HEK293 (cell line): ENCODE measurements around the gene NANOS3.

Experiments used
- GFI1B ChIP-seq: fragments of 450-650 bp; formaldehyde crosslinking; IDR thresholded peaks from 2 replicates; pipeline ENCODE4 v1.5.1; 2016; ENCODE audit warnings: missing biosample characterization, missing genetic modification characterization
- GLIS1 ChIP-seq: fragments of 450-650 bp; formaldehyde crosslinking; IDR thresholded peaks from 2 replicates; pipeline ENCODE4 v1.5.1; 2016; ENCODE audit warnings: missing biosample characterization, missing genetic modification characterization
- KLF10 ChIP-seq: fragments of 450-650 bp; IDR thresholded peaks from 2 replicates; pipeline ENCODE4 v1.5.1; 2018; ENCODE audit warnings: missing biosample characterization, mild to moderate bottlenecking, missing genetic modification characterization
- KLF17 ChIP-seq: fragments of 450-650 bp; formaldehyde crosslinking; IDR thresholded peaks from 2 replicates; pipeline ENCODE4 v1.5.1; 2016; ENCODE audit warnings: missing biosample characterization, missing genetic modification characterization
- KLF9 ChIP-seq: fragments of 450-650 bp; formaldehyde crosslinking; IDR thresholded peaks from 2 replicates; pipeline ENCODE4 v1.5.1; 2016; ENCODE audit warnings: missing biosample characterization, missing genetic modification characterization, low read depth
- PRDM4 ChIP-seq: fragments of 450-650 bp; formaldehyde crosslinking; IDR thresholded peaks from 2 replicates; pipeline ENCODE4 v1.5.1; 2017; ENCODE audit warnings: missing biosample characterization, missing genetic modification characterization
- PRDM6 ChIP-seq: fragments of 450-650 bp; formaldehyde crosslinking; IDR thresholded peaks from 2 replicates; pipeline ENCODE4 v1.5.1; 2017; ENCODE audit warnings: missing biosample characterization, missing genetic modification characterization
- SCRT1 ChIP-seq: fragments of 450-650 bp; formaldehyde crosslinking; IDR thresholded peaks from 2 replicates; pipeline ENCODE4 v1.5.1; 2016; ENCODE audit warnings: missing biosample characterization, missing genetic modification characterization, borderline replicate concordance
- ZBTB20 ChIP-seq: fragments of 450-650 bp; formaldehyde crosslinking; IDR thresholded peaks from 2 replicates; pipeline ENCODE4 v1.5.1; 2016; ENCODE audit warnings: missing biosample characterization, missing genetic modification characterization
- ZBTB6 ChIP-seq: fragments of 450-650 bp; formaldehyde crosslinking; IDR thresholded peaks from 2 replicates; pipeline ENCODE4 v1.5.1; 2017; ENCODE audit warnings: missing biosample characterization, missing genetic modification characterization
- ZBTB7A ChIP-seq: fragments of 450-650 bp; formaldehyde crosslinking; IDR thresholded peaks from 2 replicates; pipeline ENCODE4 v1.5.1; 2016; ENCODE audit warnings: low read depth, missing biosample characterization, missing genetic modification characterization
- ZFP37 ChIP-seq: fragments of 450-650 bp; formaldehyde crosslinking; IDR thresholded peaks from 2 replicates; pipeline ENCODE4 v1.5.1; 2016; ENCODE audit warnings: missing biosample characterization, missing genetic modification characterization
- ZFP69B ChIP-seq: fragments of 450-650 bp; formaldehyde crosslinking; IDR thresholded peaks from 2 replicates; pipeline ENCODE4 v1.5.1; 2016; ENCODE audit warnings: missing biosample characterization, missing genetic modification characterization
- ZNF121 ChIP-seq: fragments of 450-650 bp; formaldehyde crosslinking; IDR thresholded peaks from 2 replicates; pipeline ENCODE4 v1.5.1; 2016; ENCODE audit warnings: missing biosample characterization, missing genetic modification characterization
- ZNF138 ChIP-seq: fragments of 450-650 bp; formaldehyde crosslinking; IDR thresholded peaks from 2 replicates; pipeline ENCODE4 v1.5.1; 2016; ENCODE audit warnings: missing biosample characterization, missing genetic modification characterization, borderline replicate concordance
- ZNF157 ChIP-seq: fragments of 450-650 bp; formaldehyde crosslinking; IDR thresholded peaks from 2 replicates; pipeline ENCODE4 v1.5.1; 2016; ENCODE audit warnings: missing biosample characterization, missing genetic modification characterization
- ZNF311 ChIP-seq: fragments of 450-650 bp; formaldehyde crosslinking; IDR thresholded peaks from 2 replicates; pipeline ENCODE4 v1.5.1; 2017; ENCODE audit warnings: missing biosample characterization, missing genetic modification characterization, borderline replicate concordance
- ZNF354C ChIP-seq: fragments of 450-650 bp; formaldehyde crosslinking; IDR thresholded peaks from 2 replicates; pipeline ENCODE4 v1.5.1; 2016; ENCODE audit warnings: missing biosample characterization, missing genetic modification characterization, low read depth, borderline replicate concordance
- ZNF362 ChIP-seq: fragments of 450-650 bp; formaldehyde crosslinking; IDR thresholded peaks from 2 replicates; pipeline ENCODE4 v1.5.1; 2016; ENCODE audit warnings: missing biosample characterization, missing genetic modification characterization
- ZNF48 ChIP-seq: fragments of 450-650 bp; formaldehyde crosslinking; IDR thresholded peaks from 2 replicates; pipeline ENCODE4 v1.5.1; 2016; ENCODE audit warnings: missing biosample characterization, missing genetic modification characterization
- ZNF514 ChIP-seq: fragments of 450-650 bp; formaldehyde crosslinking; IDR thresholded peaks from 2 replicates; pipeline ENCODE4 v1.5.1; 2016; ENCODE audit warnings: missing biosample characterization, missing genetic modification characterization
- ZNF518A ChIP-seq: fragments of 450-650 bp; formaldehyde crosslinking; conservative IDR thresholded peaks from 2 replicates; pipeline ENCODE4 v1.5.1; 2016; ENCODE audit warnings: low read depth, missing biosample characterization, missing genetic modification characterization
- ZNF549 ChIP-seq: fragments of 450-650 bp; IDR thresholded peaks from 2 replicates; pipeline ENCODE4 v1.5.1; 2018; ENCODE audit warnings: missing biosample characterization, missing genetic modification characterization, mild to moderate bottlenecking, inconsistent platforms, moderate library complexity
- ZNF596 ChIP-seq: fragments of 450-650 bp; IDR thresholded peaks from 2 replicates; pipeline ENCODE4 v1.5.0; 2018; ENCODE audit warnings: missing biosample characterization, mild to moderate bottlenecking, missing genetic modification characterization, moderate library complexity
- ZNF629 ChIP-seq: fragments of 450-650 bp; formaldehyde crosslinking; IDR thresholded peaks from 2 replicates; pipeline ENCODE4 v1.5.1; 2017; ENCODE audit warnings: missing biosample characterization, missing genetic modification characterization
- ZNF776 ChIP-seq: fragments of 450-650 bp; formaldehyde crosslinking; IDR thresholded peaks from 2 replicates; pipeline ENCODE4 v1.5.0; 2017; ENCODE audit warnings: missing biosample characterization, missing genetic modification characterization, borderline replicate concordance
- ZSCAN16 ChIP-seq: fragments of 450-650 bp; formaldehyde crosslinking; IDR thresholded peaks from 2 replicates; pipeline ENCODE4 v1.5.1; 2016; ENCODE audit warnings: missing biosample characterization, missing genetic modification characterization

The NANOS3 gene

GRCh38 chr19:13846557-13847406, 30.2 kb upstream of the NANOS3 start (continued):
- TF ChIP-seq ZNF518A (tag by site-specific recombination) (no peak), ZNF549 (no peak), ZNF138 (tag by site-specific recombination) (no peak), ZNF629 (tag by site-specific recombination) (peak; percentile 99), SCRT1 (tag by site-specific recombination) (no peak), ZNF514 (tag by site-specific recombination) (no peak), KLF10 (tag by site-specific recombination) (peak; percentile 93), ZNF48 (tag by site-specific recombination) (no peak), GFI1B (tag by site-specific recombination) (no peak), ZBTB7A (tag by site-specific recombination) (peak; percentile 97), ZNF157 (no peak), PRDM6 (tag by site-specific recombination) (no peak), KLF17 (tag by site-specific recombination) (peak; percentile 85), ZNF121 (tag by site-specific recombination) (no peak), ZNF362 (tag by site-specific recombination) (no peak), ZSCAN16 (tag by site-specific recombination) (no peak), ZNF311 (tag by site-specific recombination) (no peak), GLIS1 (tag by site-specific recombination) (peak; percentile 97), ZFP37 (tag by site-specific recombination) (0 out of 2 replicates have a peak, but pooled peaks have one; percentile 19), ZNF354C (tag by site-specific recombination) (no peak), ZBTB20 (tag by site-specific recombination) (peak; percentile 30; the same call in 1 of the 2 replicates), ZBTB6 (tag by site-specific recombination) (no peak), ZFP69B (peak; percentile 75), ZNF596 (tag by site-specific recombination) (peak; percentile 29; the same call in 1 of the 2 replicates), ZNF776 (tag by site-specific recombination) (no peak), PRDM4 (peak; percentile 57), KLF9 (peak; percentile 44)
